ENCODE measurements around the gene ASPHD1. TPM values are rescaled to one million over a fixed set of nuclear protein-coding genes. Genes with fewer than 3 reads are reported as not detected.
"Not testable (repeated sequence)": the region's sequence is repeated elsewhere in the genome, so short reads cannot be mapped to it uniquely, and the experiment has no call there.

The ASPHD1 gene
- total and polyA plus RNA-seq, 5 donors from 2014 or later: not detected

- Mint-ChIP-seq H3K9me3 (peaks cover 0 to 5% (median 0%) of the 10 kb centered on the region in 7 donors), H3K27ac (no peak overlapping the region), H3K4me1 (peaks cover 0 to 15% (median 7%) of the 10 kb centered on the region in 4 donors), H3K36me3 (no peaks in the 10 kb centered on the region), H3K27me3 (peaks cover 36% of the 10 kb centered on the region), H3K4me3 (no peak overlapping the region)
- DNase-seq (no peak), ATAC-seq (ENCODE audit: low read depth in 2 of 2) (no peak)
- Histone ChIP-seq H3K9me3 (ENCODE audit: control insufficient read depth in 2 of 2, low read length in 2 of 2) (no peaks in the 10 kb centered on the region), H3K27ac (ENCODE audit: insufficient read depth, low read length, poor library complexity, severe bottlenecking) (no peak overlapping the region), H3K36me3 (ENCODE audit: control insufficient read depth, insufficient read depth, low read length) (no peaks in the 10 kb centered on the region), H3K4me1 (ENCODE audit: control insufficient read depth, insufficient read depth, low read length, poor library complexity, severe bottlenecking) (peaks cover 16% of the 10 kb centered on the region), H3K27me3 (ENCODE audit: control insufficient read depth, insufficient read depth, low read length) (peaks cover 6% of the 10 kb centered on the region), H3K4me3 (ENCODE audit: low read depth, low read length) (no peak overlapping the region)
Measured at GRCh38 chr16:29881050-29881449, 19.2 kb upstream of the ASPHD1 start.

- Histone ChIP-seq H3K9me3 (ENCODE audit: control insufficient read depth in 2 of 2, low read length in 2 of 2) (no peaks in the 10 kb centered on the region), H3K27me3 (ENCODE audit: control insufficient read depth, insufficient read depth, low read length) (no peaks in the 10 kb centered on the region), H3K4me3 (ENCODE audit: low read depth, low read length) (no peak overlapping the region), H3K36me3 (ENCODE audit: control insufficient read depth, insufficient read depth, low read length) (no peaks in the 10 kb centered on the region), H3K4me1 (ENCODE audit: control insufficient read depth, insufficient read depth, low read length, poor library complexity, severe bottlenecking) (no peaks in the 10 kb centered on the region), H3K27ac (ENCODE audit: insufficient read depth, low read length, poor library complexity, severe bottlenecking) (no peak overlapping the region)
- no peak overlapping the region for H3K27ac Mint-ChIP-seq
- ATAC-seq (ENCODE audit: low read depth in 2 of 2): no peak
- H3K27me3 Mint-ChIP-seq: peaks cover 14% of the 10 kb centered on the region
- H3K9me3 Mint-ChIP-seq: peaks cover 0 to 5% (median 0%) of the 10 kb centered on the region in 7 donors
- no peaks in the 10 kb centered on the region for H3K36me3 Mint-ChIP-seq
- no peak overlapping the region for H3K4me3 Mint-ChIP-seq
- no peaks in the 10 kb centered on the region for H3K4me1 Mint-ChIP-seq
- no peak for DNase-seq
Measured at GRCh38 chr16:29883987-29884386, 16.3 kb upstream of the ASPHD1 start.

DNA sequence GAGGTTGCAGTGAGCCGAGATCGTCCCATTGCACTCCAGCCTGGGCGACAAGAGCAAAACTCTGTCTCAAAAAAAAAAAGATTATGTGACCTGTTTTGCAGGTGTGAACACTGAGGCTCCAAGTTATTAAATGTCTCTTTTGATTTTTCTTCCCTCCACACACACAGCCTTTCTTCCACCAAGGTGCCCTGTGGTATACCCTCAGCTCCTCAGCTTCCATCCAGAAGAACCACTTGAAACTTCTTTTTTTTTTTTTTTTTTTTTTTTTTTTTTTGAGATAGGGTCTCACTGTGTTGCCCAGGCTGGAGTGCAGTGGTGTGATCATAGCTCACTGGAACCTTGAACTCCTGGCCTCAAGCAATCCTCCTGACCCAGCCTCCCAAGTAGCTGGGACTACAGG, 10.9 kb upstream of the ASPHD1 start:
- H3K27ac ChIP-seq (ENCODE audit: insufficient read depth, low read length, poor library complexity, severe bottlenecking); H3K4me1 ChIP-seq (ENCODE audit: control insufficient read depth, insufficient read depth, low read length, poor library complexity, severe bottlenecking); ATAC-seq (ENCODE audit: low read depth in 2 of 2); H3K4me3 ChIP-seq (ENCODE audit: low read depth, low read length); H3K36me3 ChIP-seq (ENCODE audit: control insufficient read depth, insufficient read depth, low read length); H3K27me3 ChIP-seq (ENCODE audit: control insufficient read depth, insufficient read depth, low read length); H3K9me3 Mint-ChIP-seq; DNase-seq; H3K4me3 Mint-ChIP-seq; H3K27ac Mint-ChIP-seq; H3K9me3 ChIP-seq (ENCODE audit: control insufficient read depth in 2 of 2, low read length in 2 of 2); H3K4me1 Mint-ChIP-seq; H3K27me3 Mint-ChIP-seq; H3K36me3 Mint-ChIP-seq: not testable (repeated sequence)

DNA sequence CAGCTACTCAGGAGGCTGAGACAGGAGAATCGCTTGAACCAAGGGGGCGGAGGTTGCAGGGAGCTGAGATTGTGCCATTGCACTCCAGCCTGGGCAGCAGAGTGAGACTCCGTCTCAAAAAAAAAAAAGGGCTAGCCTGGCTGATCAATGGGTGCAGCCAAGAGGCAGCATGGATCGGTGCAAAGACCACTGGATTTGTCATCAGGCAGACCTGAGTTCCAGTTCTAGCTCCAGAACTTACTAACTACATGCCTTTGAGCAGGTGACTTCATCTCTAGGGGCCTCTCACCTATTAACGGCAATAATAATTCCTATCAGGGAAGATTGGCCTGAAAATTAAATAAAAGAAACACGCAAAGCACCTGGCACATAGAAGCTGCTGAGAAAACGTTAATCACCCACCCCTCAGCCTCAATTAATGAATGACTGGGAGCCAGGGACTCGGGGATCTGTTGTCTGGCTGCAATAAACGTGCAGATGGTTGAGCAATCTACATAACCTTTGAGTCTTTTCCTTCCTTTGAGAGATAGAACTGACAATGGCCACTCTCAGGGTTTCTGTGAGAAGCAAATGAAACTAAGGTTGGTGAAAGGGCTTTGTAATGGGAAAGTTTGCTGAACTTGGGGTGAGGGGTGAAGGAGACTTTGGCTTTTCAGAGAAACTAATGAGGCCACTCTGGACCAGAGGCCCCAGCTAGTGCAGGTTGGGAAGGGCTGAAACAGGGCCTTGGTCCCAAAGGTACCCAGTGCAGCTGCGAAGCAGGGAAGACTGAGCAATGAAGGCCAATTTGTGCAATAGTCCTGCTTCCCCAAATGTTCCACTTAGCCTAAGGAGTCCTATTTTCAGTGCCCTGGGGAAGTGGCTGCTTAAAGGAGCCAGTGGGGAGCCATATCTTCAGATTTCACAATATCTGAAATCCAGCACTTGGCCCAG, 8.5 kb upstream of the ASPHD1 start:
- no peaks in the 10 kb centered on the region for H3K9me3 ChIP-seq (ENCODE audit: control insufficient read depth in 2 of 2, low read length in 2 of 2)
- no peak overlapping the region for H3K4me3 Mint-ChIP-seq
- no peaks in the 10 kb centered on the region for H3K36me3 ChIP-seq (ENCODE audit: control insufficient read depth, insufficient read depth, low read length)
- ATAC-seq (ENCODE audit: low read depth in 2 of 2) (no peak), DNase-seq (no peak)
- no peak overlapping the region for H3K4me3 ChIP-seq (ENCODE audit: low read depth, low read length)
- no peak overlapping the region for H3K27ac ChIP-seq (ENCODE audit: insufficient read depth, low read length, poor library complexity, severe bottlenecking)
- H3K27me3 Mint-ChIP-seq: peaks cover 13% of the 10 kb centered on the region
- H3K4me1 ChIP-seq (ENCODE audit: control insufficient read depth, insufficient read depth, low read length, poor library complexity, severe bottlenecking): no peaks in the 10 kb centered on the region
- H3K4me1 Mint-ChIP-seq: no peaks in the 10 kb centered on the region
- no peaks in the 10 kb centered on the region for H3K36me3 Mint-ChIP-seq
- peaks cover 0 to 1% (median 0%) of the 10 kb centered on the region in 7 donors for H3K9me3 Mint-ChIP-seq
- H3K27me3 ChIP-seq (ENCODE audit: control insufficient read depth, insufficient read depth, low read length): no peaks in the 10 kb centered on the region
- H3K27ac Mint-ChIP-seq: no peak overlapping the region

GRCh38 chr16:29892458-29892813, 7.9 kb upstream of the ASPHD1 start:
- Mint-ChIP-seq H3K36me3 (no peaks in the 10 kb centered on the region), H3K4me1 (peaks cover 0 to 3% (median under 1%) of the 10 kb centered on the region in 4 donors), H3K4me3 (no peak overlapping the region), H3K27ac (no peak overlapping the region), H3K9me3 (peaks cover 0 to 1% (median 0%) of the 10 kb centered on the region in 7 donors), H3K27me3 (peaks cover 17% of the 10 kb centered on the region)
- Histone ChIP-seq H3K27me3 (ENCODE audit: control insufficient read depth, insufficient read depth, low read length) (peaks cover 3% of the 10 kb centered on the region), H3K27ac (ENCODE audit: insufficient read depth, low read length, poor library complexity, severe bottlenecking) (no peak overlapping the region), H3K9me3 (ENCODE audit: control insufficient read depth in 2 of 2, low read length in 2 of 2) (no peaks in the 10 kb centered on the region), H3K36me3 (ENCODE audit: control insufficient read depth, insufficient read depth, low read length) (no peaks in the 10 kb centered on the region), H3K4me3 (ENCODE audit: low read depth, low read length) (no peak overlapping the region), H3K4me1 (ENCODE audit: control insufficient read depth, insufficient read depth, low read length, poor library complexity, severe bottlenecking) (no peaks in the 10 kb centered on the region)
- ATAC-seq (ENCODE audit: low read depth in 2 of 2) (no peak), DNase-seq (no peak)

- Histone ChIP-seq H3K9me3 (ENCODE audit: control insufficient read depth in 2 of 2, low read length in 2 of 2) (no peaks in the 10 kb centered on the region), H3K4me1 (ENCODE audit: control insufficient read depth, insufficient read depth, low read length, poor library complexity, severe bottlenecking) (no peaks in the 10 kb centered on the region), H3K4me3 (ENCODE audit: low read depth, low read length) (no peak overlapping the region), H3K27me3 (ENCODE audit: control insufficient read depth, insufficient read depth, low read length) (peaks cover 9% of the 10 kb centered on the region), H3K27ac (ENCODE audit: insufficient read depth, low read length, poor library complexity, severe bottlenecking) (no peak overlapping the region), H3K36me3 (ENCODE audit: control insufficient read depth, insufficient read depth, low read length) (no peaks in the 10 kb centered on the region)
- H3K36me3 Mint-ChIP-seq: no peaks in the 10 kb centered on the region
- H3K4me1 Mint-ChIP-seq: peaks cover 0 to 6% (median 2%) of the 10 kb centered on the region in 4 donors
- peaks cover 26% of the 10 kb centered on the region for H3K27me3 Mint-ChIP-seq
- DNase-seq: no peak
- ATAC-seq (ENCODE audit: low read depth in 2 of 2): no peak
- peaks cover 0 to 1% (median 0%) of the 10 kb centered on the region in 7 donors for H3K9me3 Mint-ChIP-seq
- H3K4me3 Mint-ChIP-seq: no peak overlapping the region
- no peak overlapping the region for H3K27ac Mint-ChIP-seq
Measured at GRCh38 chr16:29893553-29893952, 6.7 kb upstream of the ASPHD1 start.

DNA sequence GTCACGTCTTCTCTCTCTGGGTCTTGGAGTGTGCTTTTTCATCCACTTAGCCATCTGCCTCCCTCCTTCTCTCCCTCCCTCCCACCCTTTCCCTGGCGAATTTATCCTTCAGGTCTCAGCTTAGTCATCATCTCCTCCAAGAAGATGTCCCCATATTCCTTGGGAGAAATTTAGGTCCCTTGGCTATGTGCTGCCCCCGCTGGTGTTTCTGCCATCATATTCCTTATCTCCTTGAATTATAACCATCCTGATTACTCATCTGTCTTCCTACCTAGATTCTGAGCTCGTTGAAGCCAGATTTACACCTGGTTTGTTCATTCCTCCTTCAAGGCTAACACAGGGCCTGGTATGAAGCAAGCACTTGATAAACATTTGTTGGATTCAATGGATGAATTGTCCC, 5.9 kb upstream of the ASPHD1 start:
- peaks cover 0 to 8% (median 2%) of the 10 kb centered on the region in 4 donors for H3K4me1 Mint-ChIP-seq
- no peak for DNase-seq

GRCh38 chr16:29896841-29897240, 3.4 kb upstream of the ASPHD1 start:
- Histone ChIP-seq H3K9me3 (ENCODE audit: control insufficient read depth in 2 of 2, low read length in 2 of 2) (no peaks in the 10 kb centered on the region), H3K4me1 (ENCODE audit: control insufficient read depth, insufficient read depth, low read length, poor library complexity, severe bottlenecking) (peaks cover 17% of the 10 kb centered on the region), H3K4me3 (ENCODE audit: low read depth, low read length) (no peak overlapping the region), H3K27ac (ENCODE audit: insufficient read depth, low read length, poor library complexity, severe bottlenecking) (no peak overlapping the region), H3K27me3 (ENCODE audit: control insufficient read depth, insufficient read depth, low read length) (peaks cover 11% of the 10 kb centered on the region), H3K36me3 (ENCODE audit: control insufficient read depth, insufficient read depth, low read length) (no peaks in the 10 kb centered on the region)
- H3K4me3 Mint-ChIP-seq: no peak overlapping the region
- H3K36me3 Mint-ChIP-seq: no peaks in the 10 kb centered on the region
- no peak overlapping the region for H3K27ac Mint-ChIP-seq
- ATAC-seq (ENCODE audit: low read depth in 2 of 2): no peak
- peaks cover 0 to 1% (median 0%) of the 10 kb centered on the region in 7 donors for H3K9me3 Mint-ChIP-seq
- H3K4me1 Mint-ChIP-seq: peaks cover 0 to 15% (median 3%) of the 10 kb centered on the region in 4 donors
- peaks cover 29% of the 10 kb centered on the region for H3K27me3 Mint-ChIP-seq
- no peak for DNase-seq

More for the DNA sequence above, 5.9 kb upstream of the ASPHD1 start:
- Mint-ChIP-seq H3K4me3 (no peak overlapping the region), H3K27me3 (peaks cover 26% of the 10 kb centered on the region), H3K27ac (no peak overlapping the region), H3K36me3 (no peaks in the 10 kb centered on the region), H3K9me3 (peaks cover 0 to 1% (median 0%) of the 10 kb centered on the region in 7 donors)
- Histone ChIP-seq H3K27ac (ENCODE audit: insufficient read depth, low read length, poor library complexity, severe bottlenecking) (no peak overlapping the region), H3K27me3 (ENCODE audit: control insufficient read depth, insufficient read depth, low read length) (peaks cover 9% of the 10 kb centered on the region), H3K36me3 (ENCODE audit: control insufficient read depth, insufficient read depth, low read length) (no peaks in the 10 kb centered on the region), H3K4me3 (ENCODE audit: low read depth, low read length) (no peak overlapping the region), H3K4me1 (ENCODE audit: control insufficient read depth, insufficient read depth, low read length, poor library complexity, severe bottlenecking) (peaks cover 4% of the 10 kb centered on the region), H3K9me3 (ENCODE audit: control insufficient read depth in 2 of 2, low read length in 2 of 2) (no peaks in the 10 kb centered on the region)
- ATAC-seq (ENCODE audit: low read depth in 2 of 2): no peak
